Measurements from ENCODE around the gene USH1C.

Gene USH1C

DNA sequence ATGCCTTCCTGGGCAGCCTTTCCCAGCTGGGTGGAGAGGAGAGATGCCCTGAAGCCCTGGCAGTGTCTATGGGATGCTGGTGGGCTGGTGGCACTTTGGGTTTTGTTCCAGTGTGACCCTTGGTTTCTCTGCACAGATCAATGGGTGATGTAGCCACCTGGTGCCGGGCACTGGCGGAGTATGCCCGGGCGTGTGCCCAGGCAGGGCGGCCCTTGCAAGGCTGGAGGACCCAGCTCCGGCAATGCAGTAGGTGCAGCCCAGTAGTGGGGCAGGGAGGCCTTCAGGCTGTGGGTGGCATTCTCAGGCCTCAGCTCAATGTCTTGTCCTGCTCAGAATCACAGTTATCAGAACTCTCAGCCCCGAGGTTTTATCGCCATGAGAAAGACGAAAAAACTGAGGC lies 14.7 kb upstream of the USH1C start:
- Histone ChIP-seq H2AFZ (ENCODE audit: low read depth) (no peak overlapping the region), H3K4me1 (ENCODE audit: low read depth, poor library complexity, severe bottlenecking) (no peaks in the 10 kb centered on the region), H3K9ac (no peak overlapping the region), H3K4me2 (no peak overlapping the region), H3K27ac (no peak overlapping the region), H4K20me1 (ENCODE audit: insufficient read depth) (no peaks in the 10 kb centered on the region), H3K27me3 (ENCODE audit: insufficient read depth, low read depth) (no peaks in the 10 kb centered on the region), H3K4me3 (IDR thresholded peaks at IDR 0.05; ENCODE audit: insufficient read depth, low read depth, low read length) (no peak overlapping the region), H3K79me2 (ENCODE audit: insufficient read depth, low read depth) (no peaks in the 10 kb centered on the region), H3K36me3 (ENCODE audit: insufficient read depth) (no peaks in the 10 kb centered on the region)
- TF ChIP-seq, protein P1, sequence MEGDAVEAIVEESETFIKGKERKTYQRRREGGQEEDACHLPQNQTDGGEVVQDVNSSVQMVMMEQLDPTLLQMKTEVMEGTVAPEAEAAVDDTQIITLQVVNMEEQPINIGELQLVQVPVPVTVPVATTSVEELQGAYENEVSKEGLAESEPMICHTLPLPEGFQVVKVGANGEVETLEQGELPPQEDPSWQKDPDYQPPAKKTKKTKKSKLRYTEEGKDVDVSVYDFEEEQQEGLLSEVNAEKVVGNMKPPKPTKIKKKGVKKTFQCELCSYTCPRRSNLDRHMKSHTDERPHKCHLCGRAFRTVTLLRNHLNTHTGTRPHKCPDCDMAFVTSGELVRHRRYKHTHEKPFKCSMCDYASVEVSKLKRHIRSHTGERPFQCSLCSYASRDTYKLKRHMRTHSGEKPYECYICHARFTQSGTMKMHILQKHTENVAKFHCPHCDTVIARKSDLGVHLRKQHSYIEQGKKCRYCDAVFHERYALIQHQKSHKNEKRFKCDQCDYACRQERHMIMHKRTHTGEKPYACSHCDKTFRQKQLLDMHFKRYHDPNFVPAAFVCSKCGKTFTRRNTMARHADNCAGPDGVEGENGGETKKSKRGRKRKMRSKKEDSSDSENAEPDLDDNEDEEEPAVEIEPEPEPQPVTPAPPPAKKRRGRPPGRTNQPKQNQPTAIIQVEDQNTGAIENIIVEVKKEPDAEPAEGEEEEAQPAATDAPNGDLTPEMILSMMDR (conservative IDR thresholded peaks at IDR 0.05; ENCODE audit: low read depth, low read length) = no peak

DNA sequence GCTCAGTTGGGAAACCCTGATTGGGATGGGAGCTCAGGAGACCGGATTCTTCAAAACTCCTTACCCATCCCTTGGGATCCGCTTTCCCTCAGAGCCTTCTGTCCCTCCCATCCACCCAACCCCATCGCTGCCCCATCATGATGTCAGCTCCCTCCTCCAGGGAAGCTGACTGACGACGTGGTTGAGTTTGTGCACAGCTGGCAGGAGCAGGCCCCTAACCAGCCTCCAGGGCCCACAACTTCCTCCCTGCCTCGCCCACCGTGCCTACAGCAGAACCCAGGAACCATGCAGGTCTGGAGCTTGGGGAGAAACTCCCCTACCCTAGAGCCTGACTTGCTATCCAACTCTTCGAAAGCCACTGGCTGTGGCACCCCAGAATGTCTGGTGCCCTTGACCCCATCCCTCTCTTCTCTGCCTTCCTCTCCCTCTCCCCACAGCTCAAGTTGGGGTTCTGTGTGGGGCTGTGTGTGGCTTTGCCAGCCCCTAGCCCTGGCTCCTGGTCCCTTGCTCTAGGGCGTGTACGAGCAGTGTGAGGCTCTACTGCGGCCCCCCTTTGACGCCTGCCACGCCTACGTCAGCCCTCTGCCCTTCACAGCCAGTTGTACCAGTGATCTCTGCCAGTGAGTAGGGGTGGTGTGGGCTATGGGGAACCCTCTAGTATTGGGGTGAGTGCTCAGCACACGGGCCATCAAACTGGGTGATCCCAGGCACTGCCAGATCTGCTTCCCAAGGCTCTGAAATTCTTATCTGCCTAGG lies 14.0 kb upstream of the USH1C start:
- Histone ChIP-seq H3K27me3 (ENCODE audit: insufficient read depth, low read depth) (no peaks in the 10 kb centered on the region), H3K36me3 (ENCODE audit: insufficient read depth) (no peaks in the 10 kb centered on the region), H3K4me1 (ENCODE audit: low read depth, poor library complexity, severe bottlenecking) (no peaks in the 10 kb centered on the region), H3K27ac (no peak overlapping the region), H3K79me2 (ENCODE audit: insufficient read depth, low read depth) (no peaks in the 10 kb centered on the region), H3K4me2 (no peak overlapping the region), H2AFZ (ENCODE audit: low read depth) (no peak overlapping the region), H4K20me1 (ENCODE audit: insufficient read depth) (no peaks in the 10 kb centered on the region), H3K9ac (no peak overlapping the region), H3K4me3 (IDR thresholded peaks at IDR 0.05; ENCODE audit: insufficient read depth, low read depth, low read length) (no peak overlapping the region)
- TF ChIP-seq, protein P1 (conservative IDR thresholded peaks at IDR 0.05; ENCODE audit: low read depth, low read length) = no peak

DNA sequence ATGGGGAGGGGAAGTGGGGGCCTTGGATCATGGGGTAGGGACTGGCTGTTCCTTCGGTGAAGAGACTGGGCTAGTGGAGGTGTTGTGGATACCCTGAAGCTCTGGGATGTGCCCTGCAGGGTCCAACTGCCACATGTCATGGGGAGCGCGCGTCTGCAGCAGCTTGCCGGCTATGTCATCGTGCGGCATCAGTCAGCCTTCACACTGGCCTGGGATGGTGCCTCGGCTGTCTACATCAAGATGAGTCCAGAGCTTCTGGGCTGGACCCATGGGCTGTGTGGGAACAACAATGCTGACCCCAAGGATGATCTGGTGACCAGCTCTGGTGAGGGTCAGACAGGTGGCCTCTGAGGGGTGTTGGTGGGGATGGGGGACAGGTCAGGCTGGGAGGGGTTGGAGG lies 12.8 kb upstream of the USH1C start:
- TF ChIP-seq, protein P1 (conservative IDR thresholded peaks at IDR 0.05; ENCODE audit: low read depth, low read length) = no peak
- H3K4me3 ChIP-seq (IDR thresholded peaks at IDR 0.05; ENCODE audit: insufficient read depth, low read depth, low read length) = no peak overlapping the region
- no peaks in the 10 kb centered on the region for H3K79me2 ChIP-seq (ENCODE audit: insufficient read depth, low read depth)
- no peaks in the 10 kb centered on the region for H4K20me1 ChIP-seq (ENCODE audit: insufficient read depth)
- H3K9ac ChIP-seq = no peak overlapping the region
- no peak overlapping the region for H2AFZ ChIP-seq (ENCODE audit: low read depth)
- no peaks in the 10 kb centered on the region for H3K36me3 ChIP-seq (ENCODE audit: insufficient read depth)
- H3K27me3 ChIP-seq (ENCODE audit: insufficient read depth, low read depth) = no peaks in the 10 kb centered on the region
- no peaks in the 10 kb centered on the region for H3K4me1 ChIP-seq (ENCODE audit: low read depth, poor library complexity, severe bottlenecking)
- no peak overlapping the region for H3K27ac ChIP-seq
- H3K4me2 ChIP-seq = no peak overlapping the region

DNA sequence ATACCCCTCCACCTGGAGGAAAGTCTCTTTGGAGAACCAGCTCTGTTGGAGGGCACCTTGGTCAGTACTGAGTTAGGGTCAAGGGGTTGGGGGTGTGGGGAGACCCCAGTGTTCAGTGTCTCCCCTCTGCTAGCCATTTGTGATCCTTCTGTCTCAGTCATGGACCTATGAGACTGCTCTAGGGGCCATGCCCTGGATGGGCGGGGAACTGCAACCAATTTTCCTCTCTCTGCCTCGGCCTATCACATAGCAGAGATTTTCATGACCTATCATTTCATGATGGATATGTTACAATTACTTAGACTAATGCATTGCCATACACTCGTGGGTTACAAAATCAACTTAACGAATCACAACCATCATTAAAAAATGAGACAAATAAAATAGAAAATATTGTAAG lies 10.3 kb upstream of the USH1C start:
- Histone ChIP-seq H4K20me1 (ENCODE audit: insufficient read depth) (no peaks in the 10 kb centered on the region), H3K4me2 (no peak overlapping the region), H3K27ac (no peak overlapping the region), H3K9ac (no peak overlapping the region), H3K27me3 (ENCODE audit: insufficient read depth, low read depth) (no peaks in the 10 kb centered on the region), H3K4me1 (ENCODE audit: low read depth, poor library complexity, severe bottlenecking) (no peaks in the 10 kb centered on the region), H3K79me2 (ENCODE audit: insufficient read depth, low read depth) (no peaks in the 10 kb centered on the region), H3K36me3 (ENCODE audit: insufficient read depth) (no peaks in the 10 kb centered on the region), H2AFZ (ENCODE audit: low read depth) (no peak overlapping the region), H3K4me3 (IDR thresholded peaks at IDR 0.05; ENCODE audit: insufficient read depth, low read depth, low read length) (no peak overlapping the region)
- TF ChIP-seq, protein P1 (conservative IDR thresholded peaks at IDR 0.05; ENCODE audit: low read depth, low read length) = no peak

Data from KMS-11 (cell line).